ENCODE data around the gene BCO2.

GRCh38 chr11:112163875-112164685 is 11.2 kb upstream of the BCO2 start, which contains the start of gene IL18:
- no peak for TF ChIP-seq CTCF (IDR thresholded peaks at IDR 0.05)
- TF ChIP-seq POLR2AphosphoS5 (IDR thresholded peaks at IDR 0.05; ENCODE audit: insufficient read depth in 1 of 2, low read depth in 1 of 2), result peak; percentile 46 to 51
- no peak for TF ChIP-seq POLR2A (IDR thresholded peaks at IDR 0.05)

Data from vagina (tissue), 2 donors.